Suppressor macrophage treated with lipopolysaccharide for 1 hour (primary cell): Measurements from ENCODE around the gene KLHL2.
A peak's percentile ranks its signal among the peaks of the same experiment; 100 is the strongest.
"Not testable (repeated sequence)": the region's sequence is repeated elsewhere in the genome, so short reads cannot be mapped to it uniquely, and the experiment has no call there.

Source experiments
- DNase-seq, 3 donors: peaks; one replicate each; pipeline ENCODE4 v3.0.0-alpha.2; 2020 to 2022

The KLHL2 gene

GRCh38 chr4:165236852-165237251 is 29.5 kb downstream of the KLHL2 start:
- DNase-seq: not testable (repeated sequence)

GRCh38 chr4:165238041-165238640 is 30.8 kb downstream of the KLHL2 start:
- peak in 1 of 3 donors; percentile 17 for DNase-seq

GRCh38 chr4:165240761-165241160 is 33.4 kb downstream of the KLHL2 start:
- not testable (repeated sequence) for DNase-seq

GRCh38 chr4:165244148-165244547 is 36.8 kb downstream of the KLHL2 start:
- DNase-seq: not testable (repeated sequence)

GRCh38 chr4:165244587-165245186 is 37.3 kb downstream of the KLHL2 start:
- not testable (repeated sequence) for DNase-seq

- peak; percentile 35 to 47 (median 44) for DNase-seq
These were observed 40.7 kb downstream of the KLHL2 start for GRCh38 chr4:165248102-165248501.

GRCh38 chr4:165248904-165249303 is 41.5 kb downstream of the KLHL2 start:
- peak; percentile 9 to 48 (median 24) for DNase-seq

GRCh38 chr4:165254771-165255170 is 47.4 kb downstream of the KLHL2 start:
- DNase-seq: not testable (repeated sequence)

- peak; percentile 68 to 80 (median 72) for DNase-seq
These were observed 48.1 kb downstream of the KLHL2 start for GRCh38 chr4:165255439-165255838.

- not testable (repeated sequence) for DNase-seq
These were observed 48.8 kb downstream of the KLHL2 start for GRCh38 chr4:165256074-165256659.

GRCh38 chr4:165259776-165260175 is 52.4 kb downstream of the KLHL2 start:
- not testable (repeated sequence) for DNase-seq

GRCh38 chr4:165262306-165262705 is 54.9 kb downstream of the KLHL2 start:
- DNase-seq: not testable (repeated sequence)

GRCh38 chr4:165263466-165263865 is 56.1 kb downstream of the KLHL2 start:
- DNase-seq: not testable (repeated sequence)

GRCh38 chr4:165269931-165270330 is 62.6 kb downstream of the KLHL2 start:
- DNase-seq: not testable (repeated sequence)

- DNase-seq: not testable (repeated sequence)
These were observed 66.1 kb downstream of the KLHL2 start for GRCh38 chr4:165273443-165273842.

GRCh38 chr4:165275357-165275756 is 68.0 kb downstream of the KLHL2 start:
- peak in 1 of 3 donors; percentile 20 for DNase-seq

- not testable (repeated sequence) for DNase-seq
These were observed 72.2 kb downstream of the KLHL2 start for GRCh38 chr4:165279531-165279930.

GRCh38 chr4:165284697-165285096 is 77.3 kb downstream of the KLHL2 start:
- DNase-seq: not testable (repeated sequence)

GRCh38 chr4:165286619-165287340 is 79.4 kb downstream of the KLHL2 start:
- DNase-seq: peak in 2 of 3 donors; percentile 15 to 34

GRCh38 chr4:165288226-165288625 is 80.9 kb downstream of the KLHL2 start:
- DNase-seq: no peak

- DNase-seq: peak; percentile 20 to 67 (median 62)
These were observed 81.5 kb downstream of the KLHL2 start for GRCh38 chr4:165288639-165289422.

- no peak for DNase-seq
These were observed 82.0 kb downstream of the KLHL2 start for GRCh38 chr4:165289423-165289785.

GRCh38 chr4:165293061-165293460 is 85.7 kb downstream of the KLHL2 start:
- no peak for DNase-seq
